ENCODE data around the gene VWA8.
"Not testable (repeated sequence)": the region's sequence is repeated elsewhere in the genome, so short reads cannot be mapped to it uniquely, and the experiment has no call there.

The VWA8 gene

GRCh38 chr13:41847216-41847615 is 113.7 kb downstream of the VWA8 start:
- H3K27me3 ChIP-seq (ENCODE audit: control insufficient read depth in 5 of 5, insufficient read depth in 4 of 5, low read length in 5 of 5) = no peaks in the 10 kb centered on the region
- no peak overlapping the region for H3K27ac ChIP-seq (ENCODE audit: low read depth, low read length)
- peaks cover 0 to 9% (median 0%) of the 10 kb centered on the region in 5 donors for H3K36me3 ChIP-seq (ENCODE audit: control insufficient read depth in 5 of 5, insufficient read depth in 5 of 5, low read length in 5 of 5)
- H3K9me3 ChIP-seq (ENCODE audit: control insufficient read depth in 5 of 5, low read length in 5 of 5) = peaks cover 0 to 3% (median 0%) of the 10 kb centered on the region in 5 donors
- H3K4me3 ChIP-seq (ENCODE audit: low read depth in 1 of 5, low read length in 5 of 5) = no peak overlapping the region
- no peak overlapping the region for H3K9ac ChIP-seq (ENCODE audit: low read length in 5 of 5)
- peaks cover 0 to 4% (median 0%) of the 10 kb centered on the region in 5 donors for H3K4me1 ChIP-seq (ENCODE audit: control insufficient read depth in 5 of 5, insufficient read depth in 5 of 5, low read length in 5 of 5)

GRCh38 chr13:41842036-41842620 is 118.8 kb downstream of the VWA8 start:
- H3K9ac ChIP-seq (ENCODE audit: low read length in 5 of 5) = no peak overlapping the region
- peaks cover 0 to 9% (median 0%) of the 10 kb centered on the region in 5 donors for H3K36me3 ChIP-seq (ENCODE audit: control insufficient read depth in 5 of 5, insufficient read depth in 5 of 5, low read length in 5 of 5)
- H3K27ac ChIP-seq (ENCODE audit: low read depth, low read length) = no peak overlapping the region
- H3K4me1 ChIP-seq (ENCODE audit: control insufficient read depth in 5 of 5, insufficient read depth in 5 of 5, low read length in 5 of 5) = peaks cover 0 to 10% (median 5%) of the 10 kb centered on the region in 5 donors
- H3K9me3 ChIP-seq (ENCODE audit: control insufficient read depth in 5 of 5, low read length in 5 of 5) = peaks cover 0 to 3% (median 0%) of the 10 kb centered on the region in 5 donors
- no peak overlapping the region for H3K4me3 ChIP-seq (ENCODE audit: low read depth in 1 of 5, low read length in 5 of 5)
- no peaks in the 10 kb centered on the region for H3K27me3 ChIP-seq (ENCODE audit: control insufficient read depth in 5 of 5, insufficient read depth in 4 of 5, low read length in 5 of 5)

- H3K36me3 ChIP-seq (ENCODE audit: control insufficient read depth in 5 of 5, insufficient read depth in 5 of 5, low read length in 5 of 5) = peaks cover 3 to 6% (median 4%) of the 10 kb centered on the region in 5 donors
- H3K4me1 ChIP-seq (ENCODE audit: control insufficient read depth in 5 of 5, insufficient read depth in 5 of 5, low read length in 5 of 5) = peaks cover 0 to 16% (median 5%) of the 10 kb centered on the region in 5 donors
- no peaks in the 10 kb centered on the region for H3K27me3 ChIP-seq (ENCODE audit: control insufficient read depth in 5 of 5, insufficient read depth in 4 of 5, low read length in 5 of 5)
- H3K27ac ChIP-seq (ENCODE audit: low read depth, low read length) = no peak overlapping the region
- H3K9me3 ChIP-seq (ENCODE audit: control insufficient read depth in 5 of 5, low read length in 5 of 5) = no peaks in the 10 kb centered on the region
- H3K9ac ChIP-seq (ENCODE audit: low read length in 5 of 5) = no peak overlapping the region
- no peak overlapping the region for H3K4me3 ChIP-seq (ENCODE audit: low read depth in 1 of 5, low read length in 5 of 5)
Observed at GRCh38 chr13:41837629-41838028, 123.3 kb downstream of the VWA8 start.

GRCh38 chr13:41835871-41836270 is 125.0 kb downstream of the VWA8 start:
- no peaks in the 10 kb centered on the region for H3K27me3 ChIP-seq (ENCODE audit: control insufficient read depth in 5 of 5, insufficient read depth in 4 of 5, low read length in 5 of 5)
- no peak overlapping the region for H3K27ac ChIP-seq (ENCODE audit: low read depth, low read length)
- H3K4me3 ChIP-seq (ENCODE audit: low read depth in 1 of 5, low read length in 5 of 5) = no peak overlapping the region
- H3K9me3 ChIP-seq (ENCODE audit: control insufficient read depth in 5 of 5, low read length in 5 of 5) = no peaks in the 10 kb centered on the region
- H3K4me1 ChIP-seq (ENCODE audit: control insufficient read depth in 5 of 5, insufficient read depth in 5 of 5, low read length in 5 of 5) = peaks cover 0 to 16% (median 0%) of the 10 kb centered on the region in 5 donors
- no peak overlapping the region for H3K9ac ChIP-seq (ENCODE audit: low read length in 5 of 5)
- H3K36me3 ChIP-seq (ENCODE audit: control insufficient read depth in 5 of 5, insufficient read depth in 5 of 5, low read length in 5 of 5) = peaks cover 4 to 13% (median 6%) of the 10 kb centered on the region in 5 donors

- not testable (repeated sequence) for H3K4me3 ChIP-seq (ENCODE audit: low read depth in 1 of 5, low read length in 5 of 5); H3K27ac ChIP-seq (ENCODE audit: low read depth, low read length); H3K27me3 ChIP-seq (ENCODE audit: control insufficient read depth in 5 of 5, insufficient read depth in 4 of 5, low read length in 5 of 5); H3K9me3 ChIP-seq (ENCODE audit: control insufficient read depth in 5 of 5, low read length in 5 of 5); H3K9ac ChIP-seq (ENCODE audit: low read length in 5 of 5)
- Histone ChIP-seq H3K36me3 (ENCODE audit: control insufficient read depth in 5 of 5, insufficient read depth in 5 of 5, low read length in 5 of 5) (peaks cover 4 to 13% (median 6%) of the 10 kb centered on the region in 5 donors), H3K4me1 (ENCODE audit: control insufficient read depth in 5 of 5, insufficient read depth in 5 of 5, low read length in 5 of 5) (peaks cover 0 to 16% (median 0%) of the 10 kb centered on the region in 5 donors)
Observed at GRCh38 chr13:41834697-41835096, 126.2 kb downstream of the VWA8 start.

- Histone ChIP-seq H3K9ac (ENCODE audit: low read length in 5 of 5) (no peak overlapping the region), H3K27ac (ENCODE audit: low read depth, low read length) (no peak overlapping the region), H3K9me3 (ENCODE audit: control insufficient read depth in 5 of 5, low read length in 5 of 5) (no peaks in the 10 kb centered on the region), H3K4me1 (ENCODE audit: control insufficient read depth in 5 of 5, insufficient read depth in 5 of 5, low read length in 5 of 5) (peaks cover 0 to 16% (median 0%) of the 10 kb centered on the region in 5 donors), H3K4me3 (ENCODE audit: low read depth in 1 of 5, low read length in 5 of 5) (peak overlapping the region in 1 of 5 donors; percentile 8), H3K27me3 (ENCODE audit: control insufficient read depth in 5 of 5, insufficient read depth in 4 of 5, low read length in 5 of 5) (no peaks in the 10 kb centered on the region), H3K36me3 (ENCODE audit: control insufficient read depth in 5 of 5, insufficient read depth in 5 of 5, low read length in 5 of 5) (peaks cover 4 to 13% (median 6%) of the 10 kb centered on the region in 5 donors)
Observed at GRCh38 chr13:41833831-41834230, 127.1 kb downstream of the VWA8 start.

GRCh38 chr13:41833201-41833600 is 127.7 kb downstream of the VWA8 start:
- peak overlapping the region in 1 of 5 donors; percentile 17 for H3K4me3 ChIP-seq (ENCODE audit: low read depth in 1 of 5, low read length in 5 of 5)
- no peak overlapping the region for H3K9ac ChIP-seq (ENCODE audit: low read length in 5 of 5)
- no peaks in the 10 kb centered on the region for H3K9me3 ChIP-seq (ENCODE audit: control insufficient read depth in 5 of 5, low read length in 5 of 5)
- H3K27ac ChIP-seq (ENCODE audit: low read depth, low read length) = no peak overlapping the region
- peaks cover 0 to 16% (median 1%) of the 10 kb centered on the region in 5 donors for H3K4me1 ChIP-seq (ENCODE audit: control insufficient read depth in 5 of 5, insufficient read depth in 5 of 5, low read length in 5 of 5)
- peaks cover 4 to 13% (median 6%) of the 10 kb centered on the region in 5 donors for H3K36me3 ChIP-seq (ENCODE audit: control insufficient read depth in 5 of 5, insufficient read depth in 5 of 5, low read length in 5 of 5)
- no peaks in the 10 kb centered on the region for H3K27me3 ChIP-seq (ENCODE audit: control insufficient read depth in 5 of 5, insufficient read depth in 4 of 5, low read length in 5 of 5)

GRCh38 chr13:41827507-41828213 is 133.2 kb downstream of the VWA8 start:
- Histone ChIP-seq H3K36me3 (ENCODE audit: control insufficient read depth in 5 of 5, insufficient read depth in 5 of 5, low read length in 5 of 5) (peaks cover 3 to 13% (median 3%) of the 10 kb centered on the region in 5 donors), H3K9me3 (ENCODE audit: control insufficient read depth in 5 of 5, low read length in 5 of 5) (no peaks in the 10 kb centered on the region), H3K9ac (ENCODE audit: low read length in 5 of 5) (no peak overlapping the region), H3K4me3 (ENCODE audit: low read depth in 1 of 5, low read length in 5 of 5) (no peak overlapping the region), H3K27ac (ENCODE audit: low read depth, low read length) (peak overlapping the region; percentile 66), H3K27me3 (ENCODE audit: control insufficient read depth in 5 of 5, insufficient read depth in 4 of 5, low read length in 5 of 5) (no peaks in the 10 kb centered on the region), H3K4me1 (ENCODE audit: control insufficient read depth in 5 of 5, insufficient read depth in 5 of 5, low read length in 5 of 5) (peaks cover 0 to 18% (median 8%) of the 10 kb centered on the region in 5 donors)

- Histone ChIP-seq H3K36me3 (ENCODE audit: control insufficient read depth in 5 of 5, insufficient read depth in 5 of 5, low read length in 5 of 5) (peaks cover 0 to 5% (median 3%) of the 10 kb centered on the region in 5 donors), H3K9ac (ENCODE audit: low read length in 5 of 5) (no peak overlapping the region), H3K27ac (ENCODE audit: low read depth, low read length) (no peak overlapping the region), H3K4me1 (ENCODE audit: control insufficient read depth in 5 of 5, insufficient read depth in 5 of 5, low read length in 5 of 5) (peaks cover 0 to 18% (median 11%) of the 10 kb centered on the region in 5 donors), H3K9me3 (ENCODE audit: control insufficient read depth in 5 of 5, low read length in 5 of 5) (no peaks in the 10 kb centered on the region), H3K27me3 (ENCODE audit: control insufficient read depth in 5 of 5, insufficient read depth in 4 of 5, low read length in 5 of 5) (no peaks in the 10 kb centered on the region), H3K4me3 (ENCODE audit: low read depth in 1 of 5, low read length in 5 of 5) (no peak overlapping the region)
Observed at GRCh38 chr13:41825691-41826090, 135.2 kb downstream of the VWA8 start.

- Histone ChIP-seq H3K27me3 (ENCODE audit: control insufficient read depth in 5 of 5, insufficient read depth in 4 of 5, low read length in 5 of 5) (no peaks in the 10 kb centered on the region), H3K9me3 (ENCODE audit: control insufficient read depth in 5 of 5, low read length in 5 of 5) (no peaks in the 10 kb centered on the region), H3K36me3 (ENCODE audit: control insufficient read depth in 5 of 5, insufficient read depth in 5 of 5, low read length in 5 of 5) (peaks cover 0 to 12% (median 8%) of the 10 kb centered on the region in 5 donors), H3K9ac (ENCODE audit: low read length in 5 of 5) (no peak overlapping the region), H3K4me1 (ENCODE audit: control insufficient read depth in 5 of 5, insufficient read depth in 5 of 5, low read length in 5 of 5) (peaks cover 0 to 18% (median 11%) of the 10 kb centered on the region in 5 donors), H3K4me3 (ENCODE audit: low read depth in 1 of 5, low read length in 5 of 5) (no peak overlapping the region), H3K27ac (ENCODE audit: low read depth, low read length) (no peak overlapping the region)
Observed at GRCh38 chr13:41823476-41823875, 137.4 kb downstream of the VWA8 start.

Data from subcutaneous abdominal adipose tissue (tissue), 5 donors.